ENCODE results near the gene SMDT1.

Gene SMDT1

GRCh38 chr22:42072606-42073330 lies 6.7 kb upstream of the SMDT1 start:
- peaks cover 40% of the 10 kb centered on the region for H3K4me1 ChIP-seq (ENCODE audit: control insufficient read depth, insufficient read depth, low read length)
- H3K36me3 ChIP-seq (ENCODE audit: insufficient read depth, low read length) = peaks cover 19% of the 10 kb centered on the region
- H3K4me2 ChIP-seq (ENCODE audit: low read length) = no peak overlapping the region
- H3K9ac ChIP-seq (ENCODE audit: low read depth, low read length) = no peak overlapping the region
- H3K9me3 ChIP-seq (replicated peaks; ENCODE audit: low read length) = no peaks in the 10 kb centered on the region
- H3K4me3 ChIP-seq (ENCODE audit: low read length) = no peak overlapping the region
- no peaks in the 10 kb centered on the region for H3K27me3 ChIP-seq (ENCODE audit: control insufficient read depth, insufficient read depth, low read length)

- H3K9me3 ChIP-seq (replicated peaks; ENCODE audit: low read length) = no peaks in the 10 kb centered on the region
- H3K9ac ChIP-seq (ENCODE audit: low read depth, low read length) = peak overlapping the region; percentile 97
- peaks cover 27% of the 10 kb centered on the region for H3K36me3 ChIP-seq (ENCODE audit: insufficient read depth, low read length)
- peak overlapping the region; percentile 90 for H3K4me2 ChIP-seq (ENCODE audit: low read length)
- H3K4me1 ChIP-seq (ENCODE audit: control insufficient read depth, insufficient read depth, low read length) = peaks cover 48% of the 10 kb centered on the region
- H3K27me3 ChIP-seq (ENCODE audit: control insufficient read depth, insufficient read depth, low read length) = no peaks in the 10 kb centered on the region
- H3K4me3 ChIP-seq (ENCODE audit: low read length) = peak overlapping the region; percentile 79
These were observed 5.9 kb upstream of the SMDT1 start for GRCh38 chr22:42073621-42074041.

GRCh38 chr22:42074132-42074811 lies 5.2 kb upstream of the SMDT1 start, which contains the start of gene PHETA2:
PHETA2 (plus strand) TSS chr22:42074248; CDS start chr22:42077294, 3,046 bp downstream.
- peak within 1 kb of the TSS; percentile 97 for H3K9ac ChIP-seq (ENCODE audit: low read depth, low read length)
- no peaks in the 10 kb centered on the region for H3K27me3 ChIP-seq (ENCODE audit: control insufficient read depth, insufficient read depth, low read length)
- peaks cover 27% of the 10 kb centered on the region for H3K36me3 ChIP-seq (ENCODE audit: insufficient read depth, low read length)
- H3K4me3 ChIP-seq (ENCODE audit: low read length) = peak within 1 kb of the TSS; percentile 79
- H3K4me2 ChIP-seq (ENCODE audit: low read length) = peak within 1 kb of the TSS; percentile 90
- H3K4me1 ChIP-seq (ENCODE audit: control insufficient read depth, insufficient read depth, low read length) = peaks cover 54% of the 10 kb centered on the region
- H3K9me3 ChIP-seq (replicated peaks; ENCODE audit: low read length) = no peaks in the 10 kb centered on the region

GRCh38 chr22:42074846-42075676 lies 4.4 kb upstream of the SMDT1 start:
- Histone ChIP-seq H3K9ac (ENCODE audit: low read depth, low read length) (peak overlapping the region; percentile 97), H3K4me3 (ENCODE audit: low read length) (peak overlapping the region; percentile 79), H3K9me3 (replicated peaks; ENCODE audit: low read length) (no peaks in the 10 kb centered on the region), H3K36me3 (ENCODE audit: insufficient read depth, low read length) (peaks cover 27% of the 10 kb centered on the region), H3K4me1 (ENCODE audit: control insufficient read depth, insufficient read depth, low read length) (peaks cover 49% of the 10 kb centered on the region), H3K27me3 (ENCODE audit: control insufficient read depth, insufficient read depth, low read length) (no peaks in the 10 kb centered on the region), H3K4me2 (ENCODE audit: low read length) (peak overlapping the region; percentile 90)

- H3K27me3 ChIP-seq (ENCODE audit: control insufficient read depth, insufficient read depth, low read length) = no peaks in the 10 kb centered on the region
- H3K9me3 ChIP-seq (replicated peaks; ENCODE audit: low read length) = no peaks in the 10 kb centered on the region
- H3K4me1 ChIP-seq (ENCODE audit: control insufficient read depth, insufficient read depth, low read length) = peaks cover 44% of the 10 kb centered on the region
- H3K9ac ChIP-seq (ENCODE audit: low read depth, low read length) = no peak overlapping the region
- no peak overlapping the region for H3K4me3 ChIP-seq (ENCODE audit: low read length)
- no peak overlapping the region for H3K4me2 ChIP-seq (ENCODE audit: low read length)
- peaks cover 27% of the 10 kb centered on the region for H3K36me3 ChIP-seq (ENCODE audit: insufficient read depth, low read length)
These were observed 2.6 kb upstream of the SMDT1 start for GRCh38 chr22:42076764-42077485.

GRCh38 chr22:42077486-42078125 lies 1.9 kb upstream of the SMDT1 start:
- Histone ChIP-seq H3K27me3 (ENCODE audit: control insufficient read depth, insufficient read depth, low read length) (no peaks in the 10 kb centered on the region), H3K9me3 (replicated peaks; ENCODE audit: low read length) (no peaks in the 10 kb centered on the region), H3K4me1 (ENCODE audit: control insufficient read depth, insufficient read depth, low read length) (peaks cover 44% of the 10 kb centered on the region), H3K4me2 (ENCODE audit: low read length) (no peak overlapping the region), H3K9ac (ENCODE audit: low read depth, low read length) (peak overlapping the region; percentile 92), H3K36me3 (ENCODE audit: insufficient read depth, low read length) (peaks cover 31% of the 10 kb centered on the region), H3K4me3 (ENCODE audit: low read length) (no peak overlapping the region)

GRCh38 chr22:42078469-42079318 lies 806 bp upstream of the SMDT1 start:
- peaks cover 40% of the 10 kb centered on the region for H3K4me1 ChIP-seq (ENCODE audit: control insufficient read depth, insufficient read depth, low read length)
- peak overlapping the region; percentile 92 for H3K9ac ChIP-seq (ENCODE audit: low read depth, low read length)
- peak overlapping the region; percentile 80 for H3K4me3 ChIP-seq (ENCODE audit: low read length)
- no peaks in the 10 kb centered on the region for H3K9me3 ChIP-seq (replicated peaks; ENCODE audit: low read length)
- no peaks in the 10 kb centered on the region for H3K27me3 ChIP-seq (ENCODE audit: control insufficient read depth, insufficient read depth, low read length)
- H3K4me2 ChIP-seq (ENCODE audit: low read length) = peak overlapping the region; percentile 88
- H3K36me3 ChIP-seq (ENCODE audit: insufficient read depth, low read length) = peaks cover 38% of the 10 kb centered on the region

GRCh38 chr22:42080287-42080686 lies 787 bp downstream of the SMDT1 start:
- Histone ChIP-seq H3K4me2 (ENCODE audit: low read length) (peak overlapping the region; percentile 88), H3K9ac (ENCODE audit: low read depth, low read length) (peak overlapping the region; percentile 92), H3K4me3 (ENCODE audit: low read length) (peak overlapping the region; percentile 80), H3K36me3 (ENCODE audit: insufficient read depth, low read length) (peaks cover 50% of the 10 kb centered on the region), H3K4me1 (ENCODE audit: control insufficient read depth, insufficient read depth, low read length) (peaks cover 25% of the 10 kb centered on the region), H3K27me3 (ENCODE audit: control insufficient read depth, insufficient read depth, low read length) (no peaks in the 10 kb centered on the region), H3K9me3 (replicated peaks; ENCODE audit: low read length) (no peaks in the 10 kb centered on the region)

GRCh38 chr22:42083119-42083518 lies 3.6 kb downstream of the SMDT1 start:
- Histone ChIP-seq H3K9me3 (replicated peaks; ENCODE audit: low read length) (no peaks in the 10 kb centered on the region), H3K9ac (ENCODE audit: low read depth, low read length) (no peak overlapping the region), H3K4me3 (ENCODE audit: low read length) (no peak overlapping the region), H3K4me2 (ENCODE audit: low read length) (no peak overlapping the region), H3K27me3 (ENCODE audit: control insufficient read depth, insufficient read depth, low read length) (no peaks in the 10 kb centered on the region), H3K4me1 (ENCODE audit: control insufficient read depth, insufficient read depth, low read length) (peaks cover 18% of the 10 kb centered on the region), H3K36me3 (ENCODE audit: insufficient read depth, low read length) (peaks cover 48% of the 10 kb centered on the region)

- Histone ChIP-seq H3K36me3 (ENCODE audit: insufficient read depth, low read length) (peaks cover 43% of the 10 kb centered on the region), H3K4me2 (ENCODE audit: low read length) (no peak overlapping the region), H3K9ac (ENCODE audit: low read depth, low read length) (no peak overlapping the region), H3K4me1 (ENCODE audit: control insufficient read depth, insufficient read depth, low read length) (peaks cover 6% of the 10 kb centered on the region), H3K4me3 (ENCODE audit: low read length) (no peak overlapping the region), H3K9me3 (replicated peaks; ENCODE audit: low read length) (peaks cover 6% of the 10 kb centered on the region), H3K27me3 (ENCODE audit: control insufficient read depth, insufficient read depth, low read length) (no peaks in the 10 kb centered on the region)
These were observed 5.4 kb downstream of the SMDT1 start for GRCh38 chr22:42084874-42085273.
